WTC11 (cell line): ENCODE measurements around the gene MLH3. TPM values are rescaled to one million over a fixed set of nuclear protein-coding genes. Genes with fewer than 3 reads are reported as not detected.

Source experiments
- ATAC-seq: fragments of 200-7000 bp; cut with Tn5 transposase; 2 replicates; pipeline ENCODE4 v1.10.0; 2021; ENCODE audit warnings: mild to moderate bottlenecking, moderate library complexity
- CTCF ChIA-PET: fragments of 300-600 bp; sonication (Branson Sonifier 250); formaldehyde crosslinking; loops from one replicate; lab custom pipeline; 2021; ENCODE audit warnings: antibody characterized with exemption; lab: Charles Lee
- POLR2A ChIA-PET: fragments of 350-600 bp; sonication (Branson Sonifier 250); formaldehyde crosslinking; loops from one replicate; lab custom pipeline; 2021; ENCODE audit warnings: antibody characterized with exemption; lab: Charles Lee
- DNase-seq: peaks from one replicate; pipeline ENCODE4 v3.0.0; 2021; ENCODE audit warnings: low spot score
- H3K27ac Mint-ChIP-seq: 2 replicates; pipeline ENCODE4 v1.8.0; 2021; ENCODE audit warnings: mixed read lengths
- H3K27me3 Mint-ChIP-seq: 2 replicates; pipeline ENCODE4 v1.8.0; 2021; ENCODE audit warnings: low read depth, mild to moderate bottlenecking, moderate library complexity, mixed read lengths
- H3K36me3 Mint-ChIP-seq: 2 replicates; pipeline ENCODE4 v1.8.0; 2021; ENCODE audit warnings: mixed read lengths
- H3K4me1 Mint-ChIP-seq: 2 replicates; pipeline ENCODE4 v1.8.0; 2022; ENCODE audit warnings: mixed read lengths
- H3K4me3 Mint-ChIP-seq: 2 replicates; pipeline ENCODE4 v1.8.0; 2021; ENCODE audit warnings: mild to moderate bottlenecking, moderate library complexity, mixed read lengths
- H3K9me3 Mint-ChIP-seq: 2 replicates; pipeline ENCODE4 v1.8.0; 2021; ENCODE audit warnings: mixed read lengths
- AR ChIP-seq: fragments of 250-450 bp; sonication (Bioruptor Pico); IDR thresholded peaks from 2 replicates; pipeline ENCODE4 v1.9.0; 2021; ENCODE audit warnings: mild to moderate bottlenecking
- ARID4B ChIP-seq: sonication (generic); formaldehyde crosslinking; IDR thresholded peaks from 2 replicates; pipeline ENCODE4 v1.8.0; 2023; ENCODE audit warnings: missing genetic modification reagents, mild to moderate bottlenecking, borderline replicate concordance
- ATF1 ChIP-seq: sonication (generic); formaldehyde crosslinking; IDR thresholded peaks from 2 replicates; pipeline ENCODE4 v1.8.1; 2023; ENCODE audit warnings: mild to moderate bottlenecking, moderate library complexity, missing genetic modification reagents
- ATF2 ChIP-seq: sonication (generic); formaldehyde crosslinking; IDR thresholded peaks from 2 replicates; pipeline ENCODE4 v1.8.1; 2022; ENCODE audit warnings: low read depth, missing genetic modification reagents, borderline replicate concordance
- ATF6 ChIP-seq: sonication (generic); formaldehyde crosslinking; IDR thresholded peaks from 2 replicates; pipeline ENCODE4 v1.8.1; 2023; ENCODE audit warnings: mild to moderate bottlenecking, missing genetic modification reagents
- CBFB ChIP-seq: sonication (generic); formaldehyde crosslinking; IDR thresholded peaks from 2 replicates; pipeline ENCODE4 v1.8.1; 2022; ENCODE audit warnings: mild to moderate bottlenecking, low read depth, missing genetic modification reagents
- ESRRA ChIP-seq: sonication (generic); formaldehyde crosslinking; IDR thresholded peaks from 2 replicates; pipeline ENCODE4 v1.8.1; 2022; ENCODE audit warnings: mild to moderate bottlenecking, missing genetic modification reagents, borderline replicate concordance
- ETV6 ChIP-seq: sonication (generic); formaldehyde crosslinking; IDR thresholded peaks from 2 replicates; pipeline ENCODE4 v1.8.1; 2022; ENCODE audit warnings: mild to moderate bottlenecking, missing genetic modification reagents
- IRF1 ChIP-seq: sonication (generic); formaldehyde crosslinking; IDR thresholded peaks from 2 replicates; pipeline ENCODE4 v1.8.0; 2023; ENCODE audit warnings: missing genetic modification reagents
- IRF2 ChIP-seq: sonication (generic); formaldehyde crosslinking; IDR thresholded peaks from 2 replicates; pipeline ENCODE4 v1.8.0; 2022; ENCODE audit warnings: low read depth, missing genetic modification reagents, borderline replicate concordance
- MXD4 ChIP-seq: fragments of 250-450 bp; sonication (Bioruptor Pico); IDR thresholded peaks from 2 replicates; pipeline ENCODE4 v1.8.0; 2021; ENCODE audit warnings: mild to moderate bottlenecking, moderate library complexity, borderline replicate concordance
- ZNF396 ChIP-seq: fragments of 250-450 bp; sonication (Bioruptor Pico); IDR thresholded peaks from 2 replicates; pipeline ENCODE4 v1.8.0; 2021; ENCODE audit warnings: mild to moderate bottlenecking, moderate library complexity, borderline replicate concordance
- ZNF671 ChIP-seq: fragments of 250-450 bp; sonication (Bioruptor Pico); IDR thresholded peaks from 2 replicates; pipeline ENCODE4 v1.8.0; 2021; ENCODE audit warnings: mild to moderate bottlenecking
- total RNA-seq: library from RNA; stranded (reverse); gene quantifications from 3 replicates; pipeline ENCODE4 v1.2.3, GENCODE V29; 2021

MLH3 gene
- total RNA-seq, 1 experiment from 2014 or later, result 16.7 TPM

GRCh38 chr14:75054421-75054820 lies 3.2 kb upstream of the MLH3 start:
- TF ChIP-seq ZNF671 (no peak), ETV6 (no peak), AR (no peak), ZNF396 (CRISPR knock-in tag) (no peak), ATF1 (no peak), ATF6 (CRISPR knock-in tag) (no peak), ESRRA (no peak), ATF2 (CRISPR knock-in tag) (no peak), IRF1 (CRISPR knock-in tag) (no peak), IRF2 (CRISPR knock-in tag) (no peak)
- Mint-ChIP-seq H3K4me1 (0 out of 2 replicates have a peak, but pooled peaks cover 11% of the 10 kb centered on the region), H3K9me3 (peaks cover 2% of the 10 kb centered on the region; the same call in 1 of the 2 replicates), H3K4me3 (no peak overlapping the region), H3K36me3 (peaks cover 7% of the 10 kb centered on the region), H3K27ac (no peak overlapping the region), H3K27me3 (no peaks in the 10 kb centered on the region; the same call in 1 of the 2 replicates)
- CTCF ChIA-PET, result no interaction called here
- ATAC-seq (no peak), DNase-seq (no peak)
- POLR2A ChIA-PET, result interaction anchor here (0.6 kb wide), 1 partner anchor 112 kb away, joined by 3 read pairs; no protein-coding TSS in a partner anchor

- TF ChIP-seq ARID4B (CRISPR knock-in tag) (no peak), CBFB (no peak), MXD4 (CRISPR knock-in tag) (no peak)
- Mint-ChIP-seq H3K27me3 (no peaks in the 10 kb centered on the region; the same call in 1 of the 2 replicates), H3K4me3 (no peak overlapping the region), H3K27ac (no peak overlapping the region; the same call in none of the 2 replicates), H3K36me3 (peaks cover 5% of the 10 kb centered on the region; the same call in 1 of the 2 replicates), H3K4me1 (0 out of 2 replicates have a peak, but pooled peaks cover 10% of the 10 kb centered on the region), H3K9me3 (no peaks in the 10 kb centered on the region)
- ChIA-PET CTCF (no interaction called here), POLR2A (no interaction called here)
- ATAC-seq (no peak), DNase-seq (no peak)
Measured at GRCh38 chr14:75053396-75054291, 2.4 kb upstream of the MLH3 start.
